ENCODE data around the gene SLC22A3.

SLC22A3 gene

GRCh38 chr6:160412993-160413392 lies 64.8 kb downstream of the SLC22A3 start:
- TF ChIP-seq CTCF (conservative IDR thresholded peaks at IDR 0.05; ENCODE audit: low read depth), result no peak
- CTCF ChIA-PET, result no interaction called here
- no peak overlapping the region for H3K27ac ChIP-seq
- POLR2A ChIA-PET (ENCODE audit: low non-redundant PET), result no interaction called here
- DNase-seq (ENCODE audit: low spot score), result no peak

GRCh38 chr6:160417146-160417545 lies 69.0 kb downstream of the SLC22A3 start:
- TF ChIP-seq CTCF (conservative IDR thresholded peaks at IDR 0.05; ENCODE audit: low read depth), result no peak
- no peak overlapping the region for H3K27ac ChIP-seq
- ChIA-PET CTCF (no interaction called here), POLR2A (ENCODE audit: low non-redundant PET) (no interaction called here)
- no peak for DNase-seq (ENCODE audit: low spot score)

- ChIA-PET CTCF (no interaction called here), POLR2A (ENCODE audit: low non-redundant PET) (no interaction called here)
- no peak for TF ChIP-seq CTCF (conservative IDR thresholded peaks at IDR 0.05; ENCODE audit: low read depth)
- H3K27ac ChIP-seq, result no peak overlapping the region
- DNase-seq (ENCODE audit: low spot score), result no peak
These were observed 69.4 kb downstream of the SLC22A3 start for GRCh38 chr6:160417550-160417949.

GRCh38 chr6:160418370-160418769 lies 70.2 kb downstream of the SLC22A3 start:
- H3K27ac ChIP-seq, result no peak overlapping the region
- ChIA-PET CTCF (no interaction called here), POLR2A (ENCODE audit: low non-redundant PET) (no interaction called here)
- DNase-seq (ENCODE audit: low spot score), result no peak
- TF ChIP-seq CTCF (conservative IDR thresholded peaks at IDR 0.05; ENCODE audit: low read depth), result no peak

- H3K27ac ChIP-seq, result no peak overlapping the region
These were observed 71.3 kb downstream of the SLC22A3 start for GRCh38 chr6:160419488-160419887.

GRCh38 chr6:160420253-160420968 lies 72.2 kb downstream of the SLC22A3 start:
- DNase-seq (ENCODE audit: low spot score), result peak; percentile 65
- ChIA-PET CTCF (no interaction called here), POLR2A (ENCODE audit: low non-redundant PET) (no interaction called here)
- TF ChIP-seq CTCF (conservative IDR thresholded peaks at IDR 0.05; ENCODE audit: low read depth), result no peak
- peak overlapping the region; percentile 76 for H3K27ac ChIP-seq

More at GRCh38 chr6:160419488-160419887, 71.3 kb downstream of the SLC22A3 start:
- ChIA-PET CTCF (no interaction called here), POLR2A (ENCODE audit: low non-redundant PET) (no interaction called here)
- no peak for DNase-seq (ENCODE audit: low spot score)
- no peak for TF ChIP-seq CTCF (conservative IDR thresholded peaks at IDR 0.05; ENCODE audit: low read depth)

Data from RWPE1 (cell line).